Measurements from ENCODE around the gene OOSP1. TPM values are rescaled to one million over a fixed set of nuclear protein-coding genes. Genes with fewer than 3 reads are reported as not detected.
"Not testable (repeated sequence)": the region's sequence is repeated elsewhere in the genome, so short reads cannot be mapped to it uniquely, and the experiment has no call there.

OOSP1 gene
- total RNA-seq, 1 donor from 2014 or later: not detected

- H3K4me3 ChIP-seq: no peak overlapping the region
- DNase-seq (ENCODE audit: extremely low spot score in 2 of 2): no peak
- H3K27me3 ChIP-seq: no peaks in the 10 kb centered on the region
- no peaks in the 10 kb centered on the region for H3K36me3 ChIP-seq
- TF ChIP-seq POLR2AphosphoS5 (IDR thresholded peaks at IDR 0.05; ENCODE audit: insufficient read depth in 1 of 2, low read depth in 1 of 2) (no peak), POLR2A (IDR thresholded peaks at IDR 0.05) (no peak), CTCF (IDR thresholded peaks at IDR 0.05) (no peak)
- H3K9me3 ChIP-seq: no peaks in the 10 kb centered on the region
- no peaks in the 10 kb centered on the region for H3K4me1 ChIP-seq
- H3K27ac ChIP-seq: no peak overlapping the region
- intact Hi-C loops (cut with DNase I): no loop called here
Observed at GRCh38 chr11:59966201-59966600, 28.0 kb downstream of the OOSP1 start.

DNA sequence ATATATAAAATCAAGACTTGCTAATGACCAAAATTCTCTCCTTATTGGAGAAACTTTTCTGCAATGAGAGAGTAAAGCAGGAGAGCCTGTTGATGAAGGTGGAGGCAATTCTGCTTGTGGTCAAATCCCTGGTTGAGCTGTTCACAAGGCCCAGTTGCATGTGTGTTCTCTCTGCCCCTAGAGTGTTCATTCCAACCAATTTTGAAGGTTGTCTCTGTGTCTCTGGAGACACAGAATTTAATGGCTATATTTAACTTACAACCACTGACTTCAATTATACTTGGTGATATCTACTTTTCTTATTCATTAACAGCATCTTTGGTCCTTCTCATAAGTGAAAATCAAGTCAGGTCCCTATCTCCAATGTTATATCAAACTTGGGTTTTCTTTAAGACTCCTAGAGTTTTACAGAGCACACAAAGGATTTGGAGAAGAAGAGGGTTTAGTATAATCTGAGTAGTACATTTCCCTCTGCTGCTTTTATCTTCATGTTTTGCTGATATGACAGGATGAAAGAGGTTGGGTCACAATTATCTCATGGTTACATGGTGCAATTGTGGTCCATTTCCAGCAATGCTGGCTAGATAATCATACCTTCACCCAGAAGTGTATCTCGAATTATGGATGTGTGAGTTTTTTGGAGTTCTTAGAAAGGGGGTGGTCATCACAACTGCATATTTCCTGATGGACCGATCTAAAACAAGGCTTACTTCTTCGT lies 29.6 kb downstream of the OOSP1 start:
- TF ChIP-seq POLR2AphosphoS5 (IDR thresholded peaks at IDR 0.05; ENCODE audit: insufficient read depth in 1 of 2, low read depth in 1 of 2): no peak
- no peak for TF ChIP-seq POLR2A (IDR thresholded peaks at IDR 0.05)
- TF ChIP-seq CTCF (IDR thresholded peaks at IDR 0.05): no peak
- no peaks in the 10 kb centered on the region for H3K4me1 ChIP-seq
- H3K27ac ChIP-seq: no peak overlapping the region
- H3K4me3 ChIP-seq: no peak overlapping the region
- no peaks in the 10 kb centered on the region for H3K36me3 ChIP-seq
- DNase-seq (ENCODE audit: extremely low spot score in 2 of 2): no peak
- H3K27me3 ChIP-seq: no peaks in the 10 kb centered on the region
- intact Hi-C loops (cut with DNase I): no loop called here
- no peaks in the 10 kb centered on the region for H3K9me3 ChIP-seq

- H3K9me3 ChIP-seq: no peaks in the 10 kb centered on the region
- no peak overlapping the region for H3K4me3 ChIP-seq
- no peaks in the 10 kb centered on the region for H3K4me1 ChIP-seq
- no peak overlapping the region for H3K27ac ChIP-seq
- TF ChIP-seq CTCF (IDR thresholded peaks at IDR 0.05): no peak
- no peak for TF ChIP-seq POLR2A (IDR thresholded peaks at IDR 0.05)
- TF ChIP-seq POLR2AphosphoS5 (IDR thresholded peaks at IDR 0.05; ENCODE audit: insufficient read depth in 1 of 2, low read depth in 1 of 2): no peak
- no peaks in the 10 kb centered on the region for H3K36me3 ChIP-seq
- intact Hi-C loops (cut with DNase I): no loop called here
- no peaks in the 10 kb centered on the region for H3K27me3 ChIP-seq
- DNase-seq (ENCODE audit: extremely low spot score in 2 of 2): no peak
Observed at GRCh38 chr11:59968395-59968783, 30.2 kb downstream of the OOSP1 start.

DNA sequence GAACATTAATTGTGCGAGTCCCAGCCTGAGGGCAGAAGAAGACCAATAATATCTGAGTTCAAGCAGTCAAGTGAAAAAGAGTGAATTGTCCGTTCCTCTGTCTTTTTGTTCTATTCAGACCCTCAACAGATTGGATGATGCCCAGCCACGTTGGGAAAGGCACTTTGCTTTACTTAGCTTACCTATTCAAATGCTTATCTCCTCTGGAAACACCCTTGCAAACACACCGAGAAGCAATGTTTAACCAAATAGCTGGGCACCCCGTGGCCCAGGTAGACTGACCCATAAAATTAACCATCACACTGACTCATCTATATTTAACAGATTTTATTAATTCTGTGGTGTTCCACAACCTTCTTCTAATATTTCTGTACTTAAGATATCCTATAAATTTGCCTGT lies 34.9 kb downstream of the OOSP1 start:
- DNase-seq (ENCODE audit: extremely low spot score in 2 of 2): no peak
- intact Hi-C loops (cut with DNase I): no loop called here
- H3K36me3 ChIP-seq: no peaks in the 10 kb centered on the region
- H3K27ac ChIP-seq: no peak overlapping the region
- H3K27me3 ChIP-seq: no peaks in the 10 kb centered on the region
- TF ChIP-seq POLR2A (IDR thresholded peaks at IDR 0.05) (no peak), POLR2AphosphoS5 (IDR thresholded peaks at IDR 0.05; ENCODE audit: insufficient read depth in 1 of 2, low read depth in 1 of 2) (no peak), CTCF (IDR thresholded peaks at IDR 0.05) (no peak)
- H3K9me3 ChIP-seq: no peaks in the 10 kb centered on the region
- H3K4me1 ChIP-seq: no peaks in the 10 kb centered on the region
- H3K4me3 ChIP-seq: no peak overlapping the region

GRCh38 chr11:59981106-59981770 lies 43.0 kb downstream of the OOSP1 start:
- Histone ChIP-seq H3K27me3 (no peaks in the 10 kb centered on the region), H3K4me1 (no peaks in the 10 kb centered on the region), H3K36me3 (no peaks in the 10 kb centered on the region), H3K9me3 (no peaks in the 10 kb centered on the region), H3K27ac (no peak overlapping the region), H3K4me3 (no peak overlapping the region)
- intact Hi-C loops (cut with DNase I): no loop called here
- no peak for DNase-seq (ENCODE audit: extremely low spot score in 2 of 2)
- TF ChIP-seq POLR2AphosphoS5 (IDR thresholded peaks at IDR 0.05; ENCODE audit: insufficient read depth in 1 of 2, low read depth in 1 of 2): no peak
- TF ChIP-seq POLR2A (IDR thresholded peaks at IDR 0.05): no peak
- no peak for TF ChIP-seq CTCF (IDR thresholded peaks at IDR 0.05)

GRCh38 chr11:59982037-59982436 lies 43.8 kb downstream of the OOSP1 start:
- H3K4me3 ChIP-seq; H3K36me3 ChIP-seq; intact Hi-C loops (cut with DNase I); H3K9me3 ChIP-seq; DNase-seq (ENCODE audit: extremely low spot score in 2 of 2); H3K4me1 ChIP-seq; H3K27me3 ChIP-seq; H3K27ac ChIP-seq: not testable (repeated sequence)

All from vagina (tissue), 2 donors.